ENCODE measurements around the gene STARD10. TPM values are rescaled to one million over a fixed set of nuclear protein-coding genes. Genes with fewer than 3 reads are reported as not detected.

Gene STARD10
- total RNA-seq, 2 experiments from 2014 or later, result 10.4 to 12.9 TPM

- H3K9me2 ChIP-seq (ENCODE audit: insufficient read depth, low read length), result no peaks in the 10 kb centered on the region
- no TSS peak for BruUV-seq (replicated peaks)
- intact Hi-C loops (cut with micrococcal nuclease; ENCODE audit: unreplicated experiment), result no loop called here
- no peak for DNase-seq (ENCODE audit: low spot score)
- H3K4me1 ChIP-seq (ENCODE audit: insufficient read depth, low read length, poor library complexity, severe bottlenecking), result peaks cover 5% of the 10 kb centered on the region
- H3K27ac ChIP-seq (ENCODE audit: low read depth, low read length, poor library complexity, severe bottlenecking), result no peak overlapping the region
- H3K4me2 ChIP-seq (ENCODE audit: low read length), result no peak overlapping the region
- no peak overlapping the region for H2AFZ ChIP-seq (ENCODE audit: low read length)
- CTCF ChIA-PET (ENCODE audit: unreplicated experiment), result no interaction called here
- no peaks in the 10 kb centered on the region for H4K20me1 ChIP-seq (ENCODE audit: insufficient read depth, low read length)
- no peak overlapping the region for H3K4me3 ChIP-seq (ENCODE audit: low read depth, low read length, poor library complexity, severe bottlenecking)
- POLR2A ChIA-PET, result no interaction called here
- no peaks in the 10 kb centered on the region for H3K36me3 ChIP-seq (ENCODE audit: insufficient read depth, low read length)
- TF ChIP-seq CTCF (conservative IDR thresholded peaks at IDR 0.05; ENCODE audit: low read length) (no peak), EZH2phosphoT487 (IDR thresholded peaks at IDR 0.05; ENCODE audit: borderline replicate concordance, low read depth, low read length) (no peak)
- H3K9me3 ChIP-seq (ENCODE audit: low read length), result no peaks in the 10 kb centered on the region
- no peaks in the 10 kb centered on the region for H3K79me2 ChIP-seq (ENCODE audit: insufficient read depth, low read depth, low read length)
Measured at GRCh38 chr11:72766152-72766902, 27.5 kb downstream of the STARD10 start.

GRCh38 chr11:72764503-72764902, 29.3 kb downstream of the STARD10 start:
- H3K36me3 ChIP-seq (ENCODE audit: insufficient read depth, low read length), result no peaks in the 10 kb centered on the region
- BruUV-seq (replicated peaks), result no TSS peak
- H3K4me2 ChIP-seq (ENCODE audit: low read length), result no peak overlapping the region
- CTCF ChIA-PET (ENCODE audit: unreplicated experiment), result no interaction called here
- H3K9me2 ChIP-seq (ENCODE audit: insufficient read depth, low read length), result no peaks in the 10 kb centered on the region
- H4K20me1 ChIP-seq (ENCODE audit: insufficient read depth, low read length), result no peaks in the 10 kb centered on the region
- POLR2A ChIA-PET, result no interaction called here
- no peak for TF ChIP-seq CTCF (conservative IDR thresholded peaks at IDR 0.05; ENCODE audit: low read length)
- TF ChIP-seq EZH2phosphoT487 (IDR thresholded peaks at IDR 0.05; ENCODE audit: borderline replicate concordance, low read depth, low read length), result no peak
- DNase-seq (ENCODE audit: low spot score), result no peak
- intact Hi-C loops (cut with micrococcal nuclease; ENCODE audit: unreplicated experiment), result no loop called here
- H3K4me3 ChIP-seq (ENCODE audit: low read depth, low read length, poor library complexity, severe bottlenecking), result no peak overlapping the region
- H3K27ac ChIP-seq (ENCODE audit: low read depth, low read length, poor library complexity, severe bottlenecking), result no peak overlapping the region
- no peak overlapping the region for H2AFZ ChIP-seq (ENCODE audit: low read length)
- H3K9me3 ChIP-seq (ENCODE audit: low read length), result no peaks in the 10 kb centered on the region
- H3K79me2 ChIP-seq (ENCODE audit: insufficient read depth, low read depth, low read length), result no peaks in the 10 kb centered on the region
- peaks cover 5% of the 10 kb centered on the region for H3K4me1 ChIP-seq (ENCODE audit: insufficient read depth, low read length, poor library complexity, severe bottlenecking)

GRCh38 chr11:72763823-72764222, 30.0 kb downstream of the STARD10 start:
- H3K9me3 ChIP-seq (ENCODE audit: low read length), result no peaks in the 10 kb centered on the region
- CTCF ChIA-PET (ENCODE audit: unreplicated experiment), result no interaction called here
- no peak for DNase-seq (ENCODE audit: low spot score)
- TF ChIP-seq EZH2phosphoT487 (IDR thresholded peaks at IDR 0.05; ENCODE audit: borderline replicate concordance, low read depth, low read length) (no peak), CTCF (conservative IDR thresholded peaks at IDR 0.05; ENCODE audit: low read length) (no peak)
- no peak overlapping the region for H2AFZ ChIP-seq (ENCODE audit: low read length)
- POLR2A ChIA-PET, result no interaction called here
- H3K4me1 ChIP-seq (ENCODE audit: insufficient read depth, low read length, poor library complexity, severe bottlenecking), result peaks cover 5% of the 10 kb centered on the region
- H3K4me3 ChIP-seq (ENCODE audit: low read depth, low read length, poor library complexity, severe bottlenecking), result no peak overlapping the region
- intact Hi-C loops (cut with micrococcal nuclease; ENCODE audit: unreplicated experiment), result no loop called here
- H3K27ac ChIP-seq (ENCODE audit: low read depth, low read length, poor library complexity, severe bottlenecking), result no peak overlapping the region
- no peaks in the 10 kb centered on the region for H3K9me2 ChIP-seq (ENCODE audit: insufficient read depth, low read length)
- no peaks in the 10 kb centered on the region for H3K79me2 ChIP-seq (ENCODE audit: insufficient read depth, low read depth, low read length)
- no peak overlapping the region for H3K4me2 ChIP-seq (ENCODE audit: low read length)
- no peaks in the 10 kb centered on the region for H4K20me1 ChIP-seq (ENCODE audit: insufficient read depth, low read length)
- H3K36me3 ChIP-seq (ENCODE audit: insufficient read depth, low read length), result no peaks in the 10 kb centered on the region
- no TSS peak for BruUV-seq (replicated peaks)

All from OCI-LY7 (cell line).